NB4 (cell line): ENCODE results near the gene GPC5.

Experiments
- DNase-seq: peaks from one replicate; pipeline ENCODE4 v3.0.0; 2010; ENCODE audit warnings: low read depth
- H3K4me3 ChIP-seq: one replicate; pipeline ENCODE4 v1.5.1; 2011; ENCODE audit warnings: mild to moderate bottlenecking, low read depth, low read length, moderate library complexity
- MYC ChIP-seq: IDR thresholded peaks from 2 replicates; pipeline ENCODE4 v1.6.1; 2011; ENCODE audit warnings: low read depth, low read length
- POLR2A ChIP-seq: IDR thresholded peaks from 2 replicates; pipeline ENCODE4 v1.6.1; 2011; ENCODE audit warnings: mild to moderate bottlenecking; ENCODE audit not compliant: insufficient read length; ENCODE audit errors: extremely low read depth
- TF ChIP-seq, protein P1 (sequence below): IDR thresholded peaks from one replicate; pipeline ENCODE4 v1.5.1; 2012; ENCODE audit warnings: low read depth, low read length
- TF ChIP-seq, protein P2 (sequence below): IDR thresholded peaks from 2 replicates; pipeline ENCODE4 v1.6.1; 2011; ENCODE audit warnings: low read depth, low read length

GPC5 gene

DNA sequence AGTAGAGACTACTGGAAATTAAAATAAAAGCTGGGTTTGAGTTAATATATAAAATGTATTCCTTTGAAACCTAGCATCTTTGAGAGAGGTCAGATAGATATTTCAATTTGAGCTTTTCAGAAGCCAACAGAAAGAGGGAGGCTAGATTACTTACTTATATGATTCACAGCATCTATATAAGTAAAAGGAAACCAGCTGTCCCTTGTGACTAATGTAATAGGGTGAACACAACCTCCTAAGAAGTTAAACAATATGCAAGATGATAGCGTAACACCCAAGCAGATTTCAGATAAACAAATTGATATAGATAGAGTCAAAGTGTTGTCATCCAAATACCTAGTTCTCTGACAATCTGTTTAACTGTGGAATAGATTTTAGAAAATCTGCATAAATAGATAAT lies 1434.7 kb downstream of the GPC5 start:
- TF ChIP-seq MYC (no peak), POLR2A (no peak)
- TF ChIP-seq, protein P1, sequence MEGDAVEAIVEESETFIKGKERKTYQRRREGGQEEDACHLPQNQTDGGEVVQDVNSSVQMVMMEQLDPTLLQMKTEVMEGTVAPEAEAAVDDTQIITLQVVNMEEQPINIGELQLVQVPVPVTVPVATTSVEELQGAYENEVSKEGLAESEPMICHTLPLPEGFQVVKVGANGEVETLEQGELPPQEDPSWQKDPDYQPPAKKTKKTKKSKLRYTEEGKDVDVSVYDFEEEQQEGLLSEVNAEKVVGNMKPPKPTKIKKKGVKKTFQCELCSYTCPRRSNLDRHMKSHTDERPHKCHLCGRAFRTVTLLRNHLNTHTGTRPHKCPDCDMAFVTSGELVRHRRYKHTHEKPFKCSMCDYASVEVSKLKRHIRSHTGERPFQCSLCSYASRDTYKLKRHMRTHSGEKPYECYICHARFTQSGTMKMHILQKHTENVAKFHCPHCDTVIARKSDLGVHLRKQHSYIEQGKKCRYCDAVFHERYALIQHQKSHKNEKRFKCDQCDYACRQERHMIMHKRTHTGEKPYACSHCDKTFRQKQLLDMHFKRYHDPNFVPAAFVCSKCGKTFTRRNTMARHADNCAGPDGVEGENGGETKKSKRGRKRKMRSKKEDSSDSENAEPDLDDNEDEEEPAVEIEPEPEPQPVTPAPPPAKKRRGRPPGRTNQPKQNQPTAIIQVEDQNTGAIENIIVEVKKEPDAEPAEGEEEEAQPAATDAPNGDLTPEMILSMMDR, result no peak
- TF ChIP-seq, protein P2, sequence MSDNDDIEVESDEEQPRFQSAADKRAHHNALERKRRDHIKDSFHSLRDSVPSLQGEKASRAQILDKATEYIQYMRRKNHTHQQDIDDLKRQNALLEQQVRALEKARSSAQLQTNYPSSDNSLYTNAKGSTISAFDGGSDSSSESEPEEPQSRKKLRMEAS, result no peak
- no peak overlapping the region for H3K4me3 ChIP-seq
- DNase-seq, result no peak

DNA sequence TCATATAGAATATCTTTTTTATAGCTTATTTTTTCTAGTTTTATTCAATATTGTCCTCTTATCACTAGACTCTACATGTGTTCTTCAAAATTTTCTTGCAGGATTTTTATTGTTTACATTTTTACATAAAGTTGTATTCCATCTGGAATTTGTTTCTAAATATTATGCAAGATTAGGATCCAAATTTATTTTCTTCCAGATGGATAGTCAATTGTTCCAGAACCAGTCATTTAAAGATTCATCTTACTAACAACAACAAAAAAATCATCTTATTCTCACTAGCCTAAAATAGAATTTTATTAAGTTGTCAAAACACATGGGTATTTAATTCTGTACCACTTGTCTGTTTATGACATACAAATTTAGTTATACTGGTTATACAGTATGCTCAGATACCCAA lies 1437.8 kb downstream of the GPC5 start:
- no peak overlapping the region for H3K4me3 ChIP-seq
- TF ChIP-seq MYC, result no peak
- TF ChIP-seq, protein P2, result no peak
- no peak for DNase-seq

DNA sequence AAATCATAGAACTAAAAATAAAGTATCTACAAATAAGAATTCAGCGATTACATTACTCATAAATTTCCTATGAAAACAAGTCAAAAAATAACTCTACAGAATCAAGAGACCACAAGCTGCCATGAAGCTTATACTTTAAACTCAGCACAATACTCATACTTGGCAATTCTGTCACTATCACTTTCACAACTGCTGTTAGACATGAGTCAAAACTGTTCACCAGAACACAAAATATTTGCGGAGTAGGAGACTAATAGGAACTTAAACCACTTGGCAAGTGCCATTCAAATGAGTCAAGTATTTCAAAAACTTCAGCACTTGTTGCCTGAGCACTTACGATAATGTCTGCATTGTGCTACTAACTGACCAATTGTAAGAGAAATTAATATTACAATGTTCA lies 1440.4 kb downstream of the GPC5 start:
- no peak for DNase-seq
- TF ChIP-seq, protein P1, result no peak
- no peak for TF ChIP-seq MYC
- TF ChIP-seq, protein P2, result no peak
- no peak for TF ChIP-seq POLR2A
- H3K4me3 ChIP-seq, result no peak overlapping the region

DNA sequence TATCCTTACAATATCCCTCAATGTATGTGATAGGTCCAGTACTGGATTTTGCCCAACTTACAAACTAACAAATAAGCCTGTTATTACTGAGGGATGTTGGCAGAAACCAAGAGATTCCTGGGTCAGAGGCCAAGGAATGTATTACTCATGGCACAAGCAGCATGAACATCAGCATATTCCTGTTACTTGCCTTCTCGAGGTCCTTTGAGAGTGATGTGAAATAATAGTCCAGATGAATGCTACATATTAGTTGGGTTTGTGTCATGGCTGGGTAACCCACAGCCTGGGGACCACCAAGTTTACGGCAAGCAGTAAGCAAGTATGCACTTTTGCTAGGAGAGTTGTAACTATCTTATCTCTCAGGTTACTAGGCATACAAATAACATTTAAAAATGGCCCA lies 1443.7 kb downstream of the GPC5 start:
- TF ChIP-seq, protein P1, result no peak
- no peak for TF ChIP-seq MYC
- TF ChIP-seq POLR2A, result no peak
- TF ChIP-seq, protein P2, result no peak
- no peak overlapping the region for H3K4me3 ChIP-seq
- DNase-seq, result no peak

DNA sequence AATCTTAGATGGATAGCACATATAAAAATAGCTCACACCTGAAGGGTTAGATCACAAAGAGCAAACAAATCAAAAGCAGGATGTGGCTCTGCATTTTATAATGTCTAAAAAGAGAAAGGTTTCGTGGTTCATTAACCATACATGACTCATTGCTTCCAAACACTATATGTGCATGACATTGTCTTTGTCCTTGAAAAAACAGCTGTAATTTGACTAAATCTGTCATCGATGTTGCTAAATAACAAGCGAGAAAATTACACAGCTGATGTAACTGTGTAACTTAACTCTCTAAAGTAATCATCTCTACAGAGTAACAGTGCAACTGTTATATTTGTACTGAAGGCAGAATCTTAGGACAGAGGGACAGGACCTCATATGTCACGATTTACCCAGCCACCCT lies 1445.1 kb downstream of the GPC5 start:
- TF ChIP-seq, protein P1, result no peak
- TF ChIP-seq MYC (no peak), POLR2A (no peak)
- TF ChIP-seq, protein P2, result no peak
- H3K4me3 ChIP-seq, result no peak overlapping the region
- no peak for DNase-seq

DNA sequence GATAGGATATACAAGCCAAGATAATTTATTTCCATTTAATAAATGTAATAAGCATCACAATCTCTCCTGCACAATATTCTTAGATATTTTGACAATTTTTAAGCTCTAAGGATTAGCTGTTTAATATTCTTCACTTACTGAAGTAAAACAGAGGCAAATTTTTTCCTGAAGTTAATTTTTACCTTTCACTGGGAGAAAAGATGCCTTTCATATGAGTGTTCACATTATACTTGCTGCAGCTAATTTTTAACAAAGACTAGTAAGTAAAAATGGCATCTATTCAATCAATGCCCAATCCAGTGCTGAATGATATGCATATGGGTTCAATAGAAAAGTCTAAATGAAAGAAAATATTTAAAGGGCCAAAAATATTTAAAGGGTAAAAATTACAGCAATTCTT lies 1451.0 kb downstream of the GPC5 start:
- DNase-seq, result no peak
- H3K4me3 ChIP-seq, result no peak overlapping the region
- no peak for TF ChIP-seq MYC
- TF ChIP-seq, protein P1, result no peak
